Esophagus muscularis mucosa (tissue), 4 donors: ENCODE results near the gene LATS1. TPM values are rescaled to one million over a fixed set of nuclear protein-coding genes. Genes with fewer than 3 reads are reported as not detected.

Source experiments
- DNase-seq: peaks from one replicate; pipeline ENCODE4 v3.0.0-alpha.2; 2017; ENCODE audit errors: extremely low spot score
- H3K27ac ChIP-seq, 4 donors: fragments of 200-600 bp; sonication (generic); replicated peaks in 1 of 4; 1 replicate in 3 of 4; 2 replicates in 1 of 4; pipeline ENCODE4 v1.5.1; 2016 to 2019; ENCODE audit warnings: mild to moderate bottlenecking in 1 of 4
- H3K27me3 ChIP-seq, 4 donors: fragments of 200-600 bp; sonication (generic); one replicate each; pipeline versions ENCODE4 v1.5.1 to v1.6.0; 2016 to 2019
- H3K36me3 ChIP-seq, 4 donors: fragments of 200-600 bp; sonication (generic); one replicate each; pipeline ENCODE4 v1.5.1; 2016 to 2019
- H3K4me1 ChIP-seq, 4 donors: fragments of 200-600 bp; sonication (generic); one replicate each; pipeline ENCODE4 v1.5.1; 2016 to 2019
- H3K4me3 ChIP-seq, 4 donors: fragments of 200-600 bp; sonication (generic); 1 replicate in 2 of 4; 2 replicates in 2 of 4; pipeline ENCODE4 v1.5.1; 2016 to 2019; ENCODE audit warnings: mild to moderate bottlenecking in 4 of 4, moderate library complexity in 1 of 4
- H3K9me3 ChIP-seq, 4 donors: fragments of 200-600 bp; sonication (generic); 1 replicate in 3 of 4; 2 replicates in 1 of 4; pipeline ENCODE4 v1.5.1; 2016 to 2019
- CTCF ChIP-seq, 3 experiments: fragments of 200-600 bp in 2 of 3; fragments of 450-650 bp in 1 of 3; sonication (generic) in 2 of 3; IDR thresholded peaks; one replicate each; pipeline ENCODE4 v1.5.1; 2017 to 2019; ENCODE audit warnings: antibody characterized with exemption in 3 of 3, mild to moderate bottlenecking in 2 of 3, moderate library complexity in 1 of 3
- EP300 ChIP-seq: sonication (generic); formaldehyde crosslinking; IDR thresholded peaks from one replicate; pipeline ENCODE4 v1.6.1; 2017; ENCODE audit warnings: antibody characterized with exemption
- POLR2A ChIP-seq: fragments of 450-650 bp; IDR thresholded peaks from one replicate; pipeline ENCODE4 v1.6.1; 2017; ENCODE audit warnings: antibody characterized with exemption, moderate library complexity, mild to moderate bottlenecking, low read depth
- POLR2AphosphoS5 ChIP-seq, 2 donors: sonication (generic); formaldehyde crosslinking; IDR thresholded peaks; one replicate each; pipeline ENCODE4 v1.6.1; 2017; ENCODE audit warnings: antibody characterized with exemption in 2 of 2
- WGBS: methylation state at CpG from one replicate; pipeline ENCODE4 v1.1.5; 2018; 5-methylcytosine and 5-hydroxymethylcytosine counted together
- intact Hi-C: fragments of 100-400 bp; cut with DNase I; formaldehyde crosslinking; loops from one replicate; pipeline ENCODE4 v1.15.1; 2023
- total RNA-seq, 4 donors: library from RNA; depleted of rRNA; stranded (reverse); fragments of >200 nt; gene quantifications; one replicate each; pipeline versions ENCODE4 v1.1.0 to v1.2.1, GENCODE V29; 2016

Gene LATS1
- total RNA-seq, 4 donors from 2014 or later, result 27.0 to 33.6 (median 30.1) TPM

GRCh38 chr6:149717255-149717587, 680 bp downstream of the LATS1 start:
- intact Hi-C loops, result loop anchor here (10.0 kb wide), 1 partner anchor 172 kb away; the partner anchor contains the start of gene PPIL4
- DNase-seq, result no peak
- Histone ChIP-seq H3K27me3 (no peaks in the 10 kb centered on the region), H3K9me3 (no peaks in the 10 kb centered on the region), H3K4me3 (peak overlapping the region; percentile 83 to 91 (median 86)), H3K36me3 (no peaks in the 10 kb centered on the region), H3K27ac (peak overlapping the region; percentile 96 to 99 (median 98)), H3K4me1 (peaks cover 27 to 51% (median 46%) of the 10 kb centered on the region in 4 donors)
- TF ChIP-seq CTCF (IDR thresholded peaks at IDR 0.05) (no peak), EP300 (no peak), POLR2A (no peak), POLR2AphosphoS5 (IDR thresholded peaks at IDR 0.05) (no peak)
- WGBS, result 2% methylated on average over 9 of the region's 9 CpGs

- Histone ChIP-seq H3K4me3 (peak overlapping the region; percentile 83 to 91 (median 86)), H3K27me3 (no peaks in the 10 kb centered on the region), H3K9me3 (no peaks in the 10 kb centered on the region), H3K36me3 (peaks cover 0 to 3% (median 0%) of the 10 kb centered on the region in 4 donors), H3K4me1 (peaks cover 27 to 59% (median 49%) of the 10 kb centered on the region in 4 donors), H3K27ac (peak overlapping the region; percentile 96 to 99 (median 98))
- WGBS, result 15% methylated on average over 8 of the region's 8 CpGs
- no peak for DNase-seq
- TF ChIP-seq POLR2A, result no peak
- TF ChIP-seq CTCF (IDR thresholded peaks at IDR 0.05), result no peak
- TF ChIP-seq POLR2AphosphoS5 (IDR thresholded peaks at IDR 0.05), result no peak
- no peak for TF ChIP-seq EP300
- intact Hi-C loops, result loop anchor here (10.0 kb wide), 1 partner anchor 172 kb away; the partner anchor contains the start of gene PPIL4
These were observed 1.5 kb downstream of the LATS1 start for GRCh38 chr6:149716181-149716963.

GRCh38 chr6:149714442-149714841, 3.5 kb downstream of the LATS1 start:
- Histone ChIP-seq H3K4me3 (no peak overlapping the region), H3K9me3 (no peaks in the 10 kb centered on the region), H3K4me1 (peaks cover 33 to 78% (median 64%) of the 10 kb centered on the region in 4 donors), H3K36me3 (peaks cover 0 to 3% (median 0%) of the 10 kb centered on the region in 4 donors), H3K27ac (no peak overlapping the region), H3K27me3 (no peaks in the 10 kb centered on the region)
- DNase-seq, result no peak
- WGBS, result 100% methylated on average over 1 of the region's 1 CpG
- TF ChIP-seq EP300 (no peak), CTCF (IDR thresholded peaks at IDR 0.05) (no peak), POLR2A (no peak), POLR2AphosphoS5 (IDR thresholded peaks at IDR 0.05) (no peak)
- intact Hi-C loops, result loop anchor here (10.0 kb wide), 1 partner anchor 170 kb away; the partner anchor contains the start of gene PPIL4

GRCh38 chr6:149711711-149712110, 6.2 kb downstream of the LATS1 start:
- Histone ChIP-seq H3K36me3 (peaks cover 0 to 3% (median 0%) of the 10 kb centered on the region in 4 donors), H3K27ac (no peak overlapping the region), H3K4me3 (no peak overlapping the region), H3K27me3 (no peaks in the 10 kb centered on the region), H3K4me1 (peaks cover 30 to 85% (median 77%) of the 10 kb centered on the region in 4 donors), H3K9me3 (no peaks in the 10 kb centered on the region)
- 96% methylated on average over 5 of the region's 5 CpGs for WGBS
- intact Hi-C loops, result loop anchor here (10.0 kb wide), 1 partner anchor 167 kb away; the partner anchor contains the start of gene PPIL4
- no peak for DNase-seq
- no peak for TF ChIP-seq EP300
- no peak for TF ChIP-seq CTCF (IDR thresholded peaks at IDR 0.05)
